ENCODE results near the gene TLX2. TPM values are rescaled to one million over a fixed set of nuclear protein-coding genes. Genes with fewer than 3 reads are reported as not detected.

TLX2 gene
- total and polyA plus RNA-seq, 2 of the 13 experiments (the other 11 are each of a cell fraction or from before 2014, with no cell fraction given) = 0.05 to 0.20 TPM

DNA sequence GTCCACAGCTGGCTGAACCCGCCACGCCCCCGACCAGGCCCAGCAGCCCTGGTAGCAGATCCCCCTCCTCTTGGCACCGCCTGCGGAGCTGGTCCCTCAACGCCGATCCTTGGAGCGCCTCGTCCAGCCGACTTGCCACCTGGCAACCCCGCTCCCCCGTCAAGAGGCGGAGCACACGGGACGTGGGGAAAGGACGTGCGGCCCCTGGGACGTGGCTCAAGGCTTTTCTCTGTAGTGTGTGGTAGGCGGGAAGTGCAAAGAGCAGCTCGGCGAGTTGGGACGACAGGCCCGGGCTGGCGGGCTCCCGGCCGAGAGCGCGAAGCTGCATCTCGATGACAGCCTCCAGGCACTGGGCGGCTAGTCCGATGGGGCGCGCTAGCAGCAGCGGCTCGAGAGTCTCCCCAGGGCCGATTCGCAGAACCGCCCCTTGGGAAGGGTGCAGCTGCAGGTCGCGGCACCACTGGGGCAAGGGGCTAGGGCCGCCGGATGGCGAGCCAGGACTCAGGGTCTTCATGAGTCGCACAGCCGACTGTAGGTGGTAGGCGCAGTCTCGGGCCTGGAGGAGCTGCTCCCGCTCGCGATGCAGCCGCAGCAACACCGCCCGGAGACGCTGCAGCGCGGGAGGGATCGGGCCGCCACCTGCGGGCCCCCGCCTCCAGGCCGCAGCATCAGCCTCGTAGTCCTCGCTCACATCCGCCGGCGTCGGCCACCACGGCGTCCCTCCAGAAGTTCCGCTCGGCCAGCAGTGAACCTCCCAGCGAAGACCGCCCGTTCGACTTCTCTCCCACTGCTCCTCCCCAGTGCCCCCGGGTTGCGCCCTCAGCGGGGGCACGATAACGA lies 32.1 kb upstream of the TLX2 start (continued):
- TF ChIP-seq PRMT3 (CRISPR knock-in tag; IDR thresholded peaks at IDR 0.05; ENCODE audit: borderline replicate concordance, low read depth) (no peak), ZFP62 (CRISPR knock-in tag; IDR thresholded peaks at IDR 0.05) (no peak), TOPORS (CRISPR knock-in tag; IDR thresholded peaks at IDR 0.05) (peak; percentile 62), ZNF101 (CRISPR knock-in tag; IDR thresholded peaks at IDR 0.05; ENCODE audit: borderline replicate concordance, low read depth) (no peak), ATF7-NPFF (CRISPR knock-in tag; IDR thresholded peaks at IDR 0.05; ENCODE audit: low read depth) (peak; percentile 75; the same call in 1 of the 2 replicates), ZFYVE20 (CRISPR knock-in tag; IDR thresholded peaks at IDR 0.05; ENCODE audit: borderline replicate concordance, low read depth) (0 out of 2 replicates have a peak, but pooled peaks have one; percentile 78), JDP2 (CRISPR knock-in tag; IDR thresholded peaks at IDR 0.05; ENCODE audit: borderline replicate concordance) (no peak), PLSCR1 (CRISPR knock-in tag; IDR thresholded peaks at IDR 0.05; ENCODE audit: borderline replicate concordance) (no peak; the same call in 1 of the 2 replicates), CC2D1A (CRISPR knock-in tag; IDR thresholded peaks at IDR 0.05) (no peak), HOXA9 (CRISPR knock-in tag; IDR thresholded peaks at IDR 0.05; ENCODE audit: borderline replicate concordance) (peak; percentile 73), ZNF607 (CRISPR knock-in tag; IDR thresholded peaks at IDR 0.05; ENCODE audit: borderline replicate concordance) (0 out of 2 replicates have a peak, but pooled peaks have one; percentile 17), SATB2 (CRISPR knock-in tag; IDR thresholded peaks at IDR 0.05) (peak; percentile 56; the same call in 1 of the 2 replicates), ZMYM2 (CRISPR knock-in tag; IDR thresholded peaks at IDR 0.05) (no peak), MZF1 (CRISPR knock-in tag; IDR thresholded peaks at IDR 0.05; ENCODE audit: borderline replicate concordance) (no peak; the same call in 1 of the 2 replicates), ZNF816 (CRISPR knock-in tag; IDR thresholded peaks at IDR 0.05; ENCODE audit: borderline replicate concordance) (no peak), MAF1 (CRISPR knock-in tag; IDR thresholded peaks at IDR 0.05; ENCODE audit: borderline replicate concordance) (peak; percentile 22; the same call in 1 of the 2 replicates), TEAD2 (CRISPR knock-in tag; IDR thresholded peaks at IDR 0.05) (no peak), HNF4A (CRISPR knock-in tag; IDR thresholded peaks at IDR 0.05) (peak; percentile 66), KDM3A (CRISPR knock-in tag; IDR thresholded peaks at IDR 0.05; ENCODE audit: low read depth) (peak; percentile 3; the same call in 1 of the 2 replicates), SNAPC5 (CRISPR knock-in tag; IDR thresholded peaks at IDR 0.05; ENCODE audit: borderline replicate concordance) (no peak), MXD3 (CRISPR knock-in tag; IDR thresholded peaks at IDR 0.05) (no peak), ZNF850 (CRISPR knock-in tag; conservative IDR thresholded peaks at IDR 0.05) (no peak)
- TF ChIP-seq, protein P1, sequence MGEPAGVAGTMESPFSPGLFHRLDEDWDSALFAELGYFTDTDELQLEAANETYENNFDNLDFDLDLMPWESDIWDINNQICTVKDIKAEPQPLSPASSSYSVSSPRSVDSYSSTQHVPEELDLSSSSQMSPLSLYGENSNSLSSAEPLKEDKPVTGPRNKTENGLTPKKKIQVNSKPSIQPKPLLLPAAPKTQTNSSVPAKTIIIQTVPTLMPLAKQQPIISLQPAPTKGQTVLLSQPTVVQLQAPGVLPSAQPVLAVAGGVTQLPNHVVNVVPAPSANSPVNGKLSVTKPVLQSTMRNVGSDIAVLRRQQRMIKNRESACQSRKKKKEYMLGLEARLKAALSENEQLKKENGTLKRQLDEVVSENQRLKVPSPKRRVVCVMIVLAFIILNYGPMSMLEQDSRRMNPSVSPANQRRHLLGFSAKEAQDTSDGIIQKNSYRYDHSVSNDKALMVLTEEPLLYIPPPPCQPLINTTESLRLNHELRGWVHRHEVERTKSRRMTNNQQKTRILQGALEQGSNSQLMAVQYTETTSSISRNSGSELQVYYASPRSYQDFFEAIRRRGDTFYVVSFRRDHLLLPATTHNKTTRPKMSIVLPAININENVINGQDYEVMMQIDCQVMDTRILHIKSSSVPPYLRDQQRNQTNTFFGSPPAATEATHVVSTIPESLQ (CRISPR knock-in tag; conservative IDR thresholded peaks at IDR 0.05) = 0 out of 2 replicates have a peak, but pooled peaks have one; percentile 17
- TF ChIP-seq, protein P2, sequence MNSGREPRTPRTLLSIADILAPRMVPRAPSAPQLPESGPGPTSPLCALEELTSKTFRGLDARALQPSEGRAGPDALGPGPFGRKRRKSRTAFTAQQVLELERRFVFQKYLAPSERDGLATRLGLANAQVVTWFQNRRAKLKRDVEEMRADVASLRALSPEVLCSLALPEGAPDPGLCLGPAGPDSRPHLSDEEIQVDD (CRISPR knock-in tag; IDR thresholded peaks at IDR 0.05; ENCODE audit: borderline replicate concordance) = 0 out of 2 replicates have a peak, but pooled peaks have one; percentile 45

Data from HepG2 (cell line).